Measurements from ENCODE around the gene MGAT4C.

- TF ChIP-seq PATZ1 (CRISPR knock-in tag; IDR thresholded peaks at IDR 0.05; ENCODE audit: borderline replicate concordance): no peak
- TF ChIP-seq ZNF8 (CRISPR knock-in tag; IDR thresholded peaks at IDR 0.05): no peak
These were observed 152.1 kb downstream of the MGAT4C start for GRCh38 chr12:86104087-86104486.
